GM12878 (cell line): ENCODE measurements around the gene LOXL3. TPM values are rescaled to one million over a fixed set of nuclear protein-coding genes. Genes with fewer than 3 reads are reported as not detected.

Experiments
- ATAC-seq: fragments of 200-7000 bp; cut with Tn5 transposase; 3 replicates; pipeline ENCODE4 v1.9.1; 2020; ENCODE audit warnings: mild to moderate bottlenecking, moderate library complexity
- BruUV-seq: library from RNA; stranded (reverse); fragments of 400-500 nt; replicated peaks from 2 replicates; lab custom pipeline; 2021; lab: Mats Ljungman, UMichigan
- CTCF ChIA-PET: fragments of 300-600 bp; sonication (Branson Sonifier 250); formaldehyde crosslinking; extraction: SDS; loops from one replicate; lab custom pipeline; 2021; ENCODE audit warnings: inconsistent platforms; lab: Yijun Ruan, JAX
- POLR2A ChIA-PET: fragments of 350-600 bp; formaldehyde crosslinking; extraction: SDS; loops from one replicate; lab custom pipeline; 2021; ENCODE audit warnings: inconsistent platforms; lab: Charles Lee
- RAD21 ChIA-PET: fragments of 300-600 bp; sonication (Branson Sonifier 250); formaldehyde crosslinking; loops from one replicate; lab custom pipeline; 2023; ENCODE audit warnings: antibody characterized with exemption; ENCODE audit not compliant: unreplicated experiment; lab: Charles Lee
- SMC1A ChIA-PET: fragments of 300-600 bp; sonication (Branson Sonifier 250); formaldehyde crosslinking; loops from one replicate; lab custom pipeline; 2023; ENCODE audit not compliant: unreplicated experiment, uncharacterized antibody; lab: Charles Lee
- DNase-seq: peaks from one replicate; pipeline ENCODE4 v3.0.0-alpha.2; 2011; ENCODE audit warnings: low read depth, low spot score
- FAIRE-seq: peaks from 3 replicates; lab custom pipeline; 2011; peaks lifted over from hg19 to GRCh38; lab: Jason Lieb, UNC
- H2AFZ ChIP-seq: 2 replicates; pipeline ENCODE4 v1.6.0; 2011; ENCODE audit warnings: low read depth, low read length, control low read depth; ENCODE audit not compliant: control insufficient read depth
- H3K27ac ChIP-seq: 2 replicates; pipeline ENCODE4 v1.5.1; 2011; ENCODE audit warnings: control low read depth; ENCODE audit not compliant: control insufficient read depth, insufficient read depth
- H3K27me3 ChIP-seq, 2 experiments: replicated peaks in 1 of 2; 2 replicates each; pipeline versions ENCODE4 v1.6.0 to v1.6.1; 2011; ENCODE audit warnings: low read length in 1 of 2; ENCODE audit not compliant: control insufficient read depth in 2 of 2, insufficient read depth in 2 of 2
- H3K36me3 ChIP-seq, 2 experiments: 2 replicates each; pipeline ENCODE4 v1.5.1; 2011; ENCODE audit warnings: low read length in 1 of 2; ENCODE audit not compliant: control insufficient read depth in 2 of 2, insufficient read depth in 2 of 2
- H3K4me1 ChIP-seq: 2 replicates; pipeline ENCODE4 v1.6.1; 2011; ENCODE audit warnings: mild to moderate bottlenecking, low read length, moderate library complexity, mixed read lengths; ENCODE audit not compliant: control insufficient read depth, insufficient read depth
- H3K4me2 ChIP-seq: 2 replicates; pipeline ENCODE4 v1.6.0; 2011; ENCODE audit warnings: control low read depth; ENCODE audit not compliant: control insufficient read depth, insufficient read depth
- H3K4me3 ChIP-seq: fragments of 200-600 bp; sonication (generic); 2 replicates; pipeline ENCODE4 v1.5.1; 2016
- H3K79me2 ChIP-seq: 2 replicates; pipeline ENCODE4 v1.6.0; 2011; ENCODE audit warnings: low read length; ENCODE audit not compliant: control insufficient read depth, insufficient read depth
- H3K9ac ChIP-seq: 2 replicates; pipeline ENCODE4 v1.8.0; 2011; ENCODE audit warnings: low read length, control low read depth, mixed read lengths; ENCODE audit not compliant: control insufficient read depth, insufficient read depth
- H3K9me3 ChIP-seq: replicated peaks from 3 replicates; pipeline ENCODE4 v1.5.1; 2011; ENCODE audit warnings: mild to moderate bottlenecking, low read length; ENCODE audit not compliant: control insufficient read depth, insufficient read depth
- H4K20me1 ChIP-seq: 2 replicates; pipeline ENCODE4 v1.6.0; 2011; ENCODE audit not compliant: control insufficient read depth, insufficient read depth
- CBFB ChIP-seq: IDR thresholded peaks from 2 replicates; pipeline ENCODE4 v1.6.1; 2016; ENCODE audit warnings: antibody characterized with exemption, low read depth
- ETV6 ChIP-seq, 2 experiments: fragments of 450-650 bp in 1 of 2; IDR thresholded peaks in 1 of 2; conservative IDR thresholded peaks in 1 of 2; 2 replicates each; pipeline ENCODE4 v1.6.1; 2014; ENCODE audit warnings: antibody characterized with exemption in 1 of 2, borderline replicate concordance in 1 of 2, low read depth in 1 of 2, mild to moderate bottlenecking in 1 of 2, moderate library complexity in 1 of 2
- POLR2AphosphoS2 ChIP-seq: IDR thresholded peaks from 2 replicates; pipeline ENCODE4 v1.6.1; 2011; ENCODE audit warnings: low read depth, mild to moderate bottlenecking, low read length, improper control_type of control experiment, moderate library complexity
- SMC3 ChIP-seq: IDR thresholded peaks from 2 replicates; pipeline ENCODE4 v1.6.1; 2011; ENCODE audit warnings: low read length, improper control_type of control experiment, borderline replicate concordance
- WGBS: methylation state at CpG from one replicate; pipeline ENCODE4 v1.1.6; 2016; ENCODE audit warnings: low lambda C conversion rate; ENCODE audit not compliant: insufficient replicate concordance, insufficient coverage; ENCODE audit errors: missing lambda C conversion rate; 5-methylcytosine and 5-hydroxymethylcytosine counted together
- in situ Hi-C: fragments of 300-500 bp; cut with MboI; formaldehyde crosslinking; loops from 9 replicates; pipeline ENCODE4 v1.14.3; 2018; ENCODE audit warnings: mixed read lengths
- intact Hi-C: fragments of 100-400 bp; cut with micrococcal nuclease; formaldehyde crosslinking; loops from one replicate; pipeline ENCODE4 v1.14.2; 2022; ENCODE audit not compliant: unreplicated experiment
- polyA plus RNA-seq, 11 experiments: library from polyadenylated mRNA; depleted of rRNA in 4 of 11; unstranded in 6 of 11; stranded (reverse) in 5 of 11; fragments of >200 nt; fragmentation: Nextera tagmentation in 4 of 11; fragmentation: Illumina TruSeq in 1 of 11; extraction: Ambion mirVana in 4 of 11; extraction: Trizol in 1 of 11; gene quantifications; 1 replicate in 1 of 11; 2 replicates in 10 of 11; pipeline versions ENCODE4 v1.2.1 to v1.2.3, GENCODE V29; 2011 to 2016; ENCODE audit warnings: inconsistent platforms in 2 of 11, missing spikeins in 2 of 11, low read depth in 1 of 11
- total RNA-seq, 4 experiments: library from RNA; depleted of rRNA in 3 of 4; stranded (reverse); fragments of >200 nt in 3 of 4; fragmentation: Illumina TruSeq in 1 of 4; extraction: Trizol in 1 of 4; gene quantifications; 2 replicates each; pipeline versions ENCODE4 v1.2.1 to v1.2.3, GENCODE V29; 2013 to 2021
- TF ChIP-seq, protein P1 (sequence below): IDR thresholded peaks from 2 replicates; pipeline ENCODE4 v1.6.1; 2012; ENCODE audit warnings: low read depth, low read length, improper control_type of control experiment
- TF ChIP-seq, protein P2 (sequence below): fragments of 450-650 bp; formaldehyde crosslinking; IDR thresholded peaks from 2 replicates; pipeline ENCODE4 v1.4.0; 2022; ENCODE audit warnings: mild to moderate bottlenecking, moderate library complexity
- TF ChIP-seq, protein P3 (sequence below): IDR thresholded peaks from 2 replicates; pipeline ENCODE4 v1.6.1; 2012; ENCODE audit warnings: low read length, inconsistent platforms

Gene LOXL3
- total and polyA plus RNA-seq, 10 of the 15 experiments (the other 5 are each of a cell fraction or from before 2014, with no cell fraction given) = 6.2 to 40.9 (median 23.3) TPM

DNA sequence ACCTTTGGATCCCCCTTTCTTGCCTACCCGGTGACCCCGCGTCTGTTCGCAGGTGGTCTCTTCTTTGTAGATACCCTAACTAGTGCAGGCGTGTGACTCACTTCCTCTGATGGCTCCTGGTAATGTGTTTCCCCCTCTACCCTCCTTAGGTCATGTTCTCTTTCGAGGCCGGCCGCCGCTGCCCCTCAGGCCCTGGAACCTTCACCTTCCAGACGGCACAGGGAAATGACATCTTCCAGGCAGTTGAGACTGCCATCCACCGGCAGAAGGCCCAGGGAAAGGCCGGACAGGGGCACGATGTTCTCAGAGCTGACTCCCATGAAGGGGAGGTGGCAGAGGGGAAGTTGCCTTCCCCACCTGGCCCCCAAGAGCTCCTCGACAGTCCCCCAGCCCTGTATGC is 2.4 kb upstream of the LOXL3 start (continued):
- TF ChIP-seq, protein P1, sequence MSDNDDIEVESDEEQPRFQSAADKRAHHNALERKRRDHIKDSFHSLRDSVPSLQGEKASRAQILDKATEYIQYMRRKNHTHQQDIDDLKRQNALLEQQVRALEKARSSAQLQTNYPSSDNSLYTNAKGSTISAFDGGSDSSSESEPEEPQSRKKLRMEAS = no peak
- TF ChIP-seq, protein P2, sequence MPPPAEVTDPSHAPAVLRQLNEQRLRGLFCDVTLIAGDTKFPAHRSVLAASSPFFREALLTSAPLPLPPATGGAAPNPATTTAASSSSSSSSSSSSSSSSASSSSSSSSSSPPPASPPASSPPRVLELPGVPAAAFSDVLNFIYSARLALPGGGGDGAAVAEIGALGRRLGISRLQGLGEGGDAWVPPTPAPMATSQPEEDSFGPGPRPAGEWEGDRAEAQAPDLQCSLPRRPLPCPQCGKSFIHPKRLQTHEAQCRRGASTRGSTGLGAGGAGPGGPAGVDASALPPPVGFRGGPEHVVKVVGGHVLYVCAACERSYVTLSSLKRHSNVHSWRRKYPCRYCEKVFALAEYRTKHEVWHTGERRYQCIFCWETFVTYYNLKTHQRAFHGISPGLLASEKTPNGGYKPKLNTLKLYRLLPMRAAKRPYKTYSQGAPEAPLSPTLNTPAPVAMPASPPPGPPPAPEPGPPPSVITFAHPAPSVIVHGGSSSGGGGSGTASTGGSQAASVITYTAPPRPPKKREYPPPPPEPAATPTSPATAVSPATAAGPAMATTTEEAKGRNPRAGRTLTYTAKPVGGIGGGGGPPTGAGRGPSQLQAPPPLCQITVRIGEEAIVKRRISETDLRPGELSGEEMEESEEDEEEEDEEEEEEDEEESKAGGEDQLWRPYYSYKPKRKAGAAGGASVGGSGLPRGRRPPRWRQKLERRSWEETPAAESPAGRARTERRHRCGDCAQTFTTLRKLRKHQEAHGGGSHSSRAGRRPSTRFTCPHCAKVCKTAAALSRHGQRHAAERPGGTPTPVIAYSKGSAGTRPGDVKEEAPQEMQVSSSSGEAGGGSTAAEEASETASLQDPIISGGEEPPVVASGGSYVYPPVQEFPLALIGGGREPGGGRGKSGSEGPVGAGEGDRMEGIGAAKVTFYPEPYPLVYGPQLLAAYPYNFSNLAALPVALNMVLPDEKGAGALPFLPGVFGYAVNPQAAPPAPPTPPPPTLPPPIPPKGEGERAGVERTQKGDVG (CRISPR knock-in tag) = no peak
- no peak for TF ChIP-seq CBFB
- no peak for TF ChIP-seq SMC3
- TF ChIP-seq, protein P3, sequence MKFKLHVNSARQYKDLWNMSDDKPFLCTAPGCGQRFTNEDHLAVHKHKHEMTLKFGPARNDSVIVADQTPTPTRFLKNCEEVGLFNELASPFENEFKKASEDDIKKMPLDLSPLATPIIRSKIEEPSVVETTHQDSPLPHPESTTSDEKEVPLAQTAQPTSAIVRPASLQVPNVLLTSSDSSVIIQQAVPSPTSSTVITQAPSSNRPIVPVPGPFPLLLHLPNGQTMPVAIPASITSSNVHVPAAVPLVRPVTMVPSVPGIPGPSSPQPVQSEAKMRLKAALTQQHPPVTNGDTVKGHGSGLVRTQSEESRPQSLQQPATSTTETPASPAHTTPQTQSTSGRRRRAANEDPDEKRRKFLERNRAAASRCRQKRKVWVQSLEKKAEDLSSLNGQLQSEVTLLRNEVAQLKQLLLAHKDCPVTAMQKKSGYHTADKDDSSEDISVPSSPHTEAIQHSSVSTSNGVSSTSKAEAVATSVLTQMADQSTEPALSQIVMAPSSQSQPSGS = no peak

DNA sequence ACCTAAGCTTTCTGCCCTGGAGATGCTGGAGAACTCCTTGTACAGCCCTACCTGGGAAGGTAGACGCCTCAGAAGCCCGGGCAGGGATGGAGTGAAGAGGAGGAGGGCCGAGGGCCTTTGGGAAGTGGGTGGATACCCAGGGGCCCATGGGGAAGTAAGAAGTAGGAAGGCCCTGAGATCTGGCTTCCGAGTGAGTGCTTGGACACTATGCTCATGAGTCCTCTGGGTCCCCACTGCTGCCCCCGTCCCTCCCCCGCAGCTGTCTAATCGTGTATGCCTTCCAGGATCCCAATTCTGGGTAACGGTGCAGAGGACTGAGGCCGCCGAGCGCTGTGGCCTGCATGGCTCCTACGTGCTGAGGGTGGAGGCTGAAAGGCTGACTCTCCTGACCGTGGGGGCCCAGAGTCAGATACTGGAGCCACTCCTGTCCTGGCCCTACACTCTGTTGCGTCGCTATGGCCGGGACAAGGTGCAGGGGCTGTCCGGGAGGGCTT is 1.9 kb upstream of the LOXL3 start:
- H3K9me3 ChIP-seq = no peaks in the 10 kb centered on the region; the same call in 2 of the 3 replicates
- CTCF ChIA-PET = interaction anchor here (1.1 to 8.5 kb wide), 7 partner anchors 9 to 30 kb away, joined by 3 to 115 read pairs (median 6); no protein-coding TSS in a partner anchor
- in situ Hi-C loops = no loop called here
- no peak for DNase-seq
- RAD21 ChIA-PET = interaction anchor here (0.8 to 6.5 kb wide), 3 partner anchors 15 to 116 kb away, joined by 3 to 96 read pairs (median 5); no protein-coding TSS in a partner anchor
- peak overlapping the region; percentile 91 for H3K4me2 ChIP-seq
- BruUV-seq = no TSS peak
- peaks cover 22% of the 10 kb centered on the region for H3K4me1 ChIP-seq
- peak overlapping the region; percentile 93 for H3K27ac ChIP-seq
- ATAC-seq = no peak
- H3K4me3 ChIP-seq = peak overlapping the region; percentile 95
- SMC1A ChIA-PET = interaction anchor here (0.9 to 4.8 kb wide), 9 partner anchors 11 to 47 kb away, joined by 3 to 42 read pairs (median 4); partner anchors contain the start of genes AUP1 and HTRA2
- no peaks in the 10 kb centered on the region for H3K27me3 ChIP-seq
- 37% methylated on average over 16 of the region's 17 CpGs for WGBS
- peaks cover 60% of the 10 kb centered on the region for H3K79me2 ChIP-seq
- intact Hi-C loops = loop anchor here (2.0 kb wide), 1 partner anchor 15 kb away; no protein-coding TSS in a partner anchor
- TF ChIP-seq POLR2AphosphoS2 = 0 out of 2 replicates have a peak, but pooled peaks have one; percentile 1
- TF ChIP-seq ETV6 (conservative IDR thresholded peaks at IDR 0.05 in 1 of 2, IDR thresholded peaks at IDR 0.05 in 1 of 2; ENCODE audit: borderline replicate concordance in 1 of 2, low read depth in 1 of 2) = no peak
- no peaks in the 10 kb centered on the region for H4K20me1 ChIP-seq
- peak overlapping the region; percentile 96 for H3K9ac ChIP-seq
- H3K36me3 ChIP-seq = peaks cover 1 to 11% of the 10 kb centered on the region in 2 experiments; a peak in 2 of 4 replicates
- H2AFZ ChIP-seq = no peak overlapping the region
- no peak for FAIRE-seq
- POLR2A ChIA-PET = interaction anchor here (0.5 to 17.8 kb wide), 3 partner anchors 16 to 173 kb away, joined by 4 to 441 read pairs (median 4); no protein-coding TSS in a partner anchor
